Vagina (tissue), 2 donors: Measurements from ENCODE around the gene GPN1. TPM values are rescaled to one million over a fixed set of nuclear protein-coding genes. Genes with fewer than 3 reads are reported as not detected.

Experiments used
- DNase-seq, 2 donors: peaks; one replicate each; pipeline ENCODE4 v3.0.0-alpha.2; 2017; ENCODE audit errors: extremely low spot score in 2 of 2
- H3K27ac ChIP-seq: fragments of 200-600 bp; sonication (generic); one replicate; pipeline ENCODE4 v1.5.1; 2019
- H3K27me3 ChIP-seq: fragments of 200-600 bp; sonication (generic); one replicate; pipeline ENCODE4 v1.5.1; 2019
- H3K36me3 ChIP-seq, 2 donors: fragments of 200-600 bp; sonication (generic); one replicate each; pipeline ENCODE4 v1.5.1; 2017 to 2019
- H3K4me1 ChIP-seq: fragments of 200-600 bp; sonication (generic); one replicate; pipeline ENCODE4 v1.5.1; 2019
- H3K4me3 ChIP-seq, 2 donors: fragments of 200-600 bp; sonication (generic); 1 replicate in 1 of 2; 2 replicates in 1 of 2; pipeline ENCODE4 v1.5.1; 2016 to 2019
- H3K9me3 ChIP-seq: fragments of 200-600 bp; sonication (generic); one replicate; pipeline ENCODE4 v1.5.1; 2019
- POLR2A ChIP-seq, 2 donors: fragments of 450-650 bp; IDR thresholded peaks; one replicate each; pipeline ENCODE4 v1.6.1; 2017; ENCODE audit warnings: antibody characterized with exemption in 2 of 2, mild to moderate bottlenecking in 2 of 2, moderate library complexity in 2 of 2
- POLR2AphosphoS5 ChIP-seq, 2 donors: sonication (generic); formaldehyde crosslinking; IDR thresholded peaks; one replicate each; pipeline ENCODE4 v1.9.0; 2017; ENCODE audit warnings: antibody characterized with exemption in 2 of 2, mild to moderate bottlenecking in 2 of 2, low read depth in 1 of 2; ENCODE audit not compliant: insufficient read depth in 1 of 2
- intact Hi-C: fragments of 100-400 bp; cut with DNase I; formaldehyde crosslinking; loops from one replicate; pipeline ENCODE4 v1.15.1; 2023
- total RNA-seq: library from RNA; depleted of rRNA; stranded (reverse); fragments of >200 nt; gene quantifications from one replicate; pipeline ENCODE4 v1.2.3, GENCODE V29; 2016
- TF ChIP-seq, protein P1 (sequence below), 3 experiments: fragments of 450-650 bp in 2 of 3; fragments of 200-600 bp in 1 of 3; sonication (generic) in 1 of 3; IDR thresholded peaks; one replicate each; pipeline ENCODE4 v1.5.1; 2017 to 2019; ENCODE audit warnings: antibody characterized with exemption in 3 of 3, mild to moderate bottlenecking in 2 of 3, moderate library complexity in 2 of 3

Gene GPN1
- total RNA-seq, 1 donor from 2014 or later: 30.0 TPM

DNA sequence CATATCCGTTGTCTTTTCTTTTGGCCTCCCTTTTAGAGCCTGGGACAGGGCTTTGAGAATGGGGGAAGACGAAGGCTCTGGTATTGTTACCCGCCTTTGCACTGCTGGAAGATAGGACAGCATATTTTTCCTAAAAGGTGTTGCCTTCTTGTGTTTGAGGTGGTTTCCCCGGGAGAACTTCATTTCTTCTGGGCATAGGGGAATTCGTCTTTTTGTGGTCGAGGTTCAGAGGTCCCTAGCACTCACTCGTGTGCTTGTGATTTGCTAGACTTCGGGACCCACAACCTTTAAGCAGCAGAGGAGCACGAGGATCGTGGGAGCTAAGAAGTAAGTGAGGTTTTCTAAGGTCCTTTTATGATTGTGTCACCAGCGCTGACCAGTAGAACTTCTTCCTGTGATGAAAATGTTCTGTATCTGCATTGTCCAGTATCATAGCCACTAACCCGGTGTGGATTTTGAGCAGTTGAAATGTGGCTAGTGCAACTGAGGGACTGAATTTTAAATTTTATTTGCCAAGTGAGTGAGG, 45.4 kb upstream of the GPN1 start:
- TF ChIP-seq POLR2A (IDR thresholded peaks at IDR 0.05): no peak
- TF ChIP-seq POLR2AphosphoS5 (IDR thresholded peaks at IDR 0.05; ENCODE audit: insufficient read depth in 1 of 2, low read depth in 1 of 2): no peak
- TF ChIP-seq, protein P1, sequence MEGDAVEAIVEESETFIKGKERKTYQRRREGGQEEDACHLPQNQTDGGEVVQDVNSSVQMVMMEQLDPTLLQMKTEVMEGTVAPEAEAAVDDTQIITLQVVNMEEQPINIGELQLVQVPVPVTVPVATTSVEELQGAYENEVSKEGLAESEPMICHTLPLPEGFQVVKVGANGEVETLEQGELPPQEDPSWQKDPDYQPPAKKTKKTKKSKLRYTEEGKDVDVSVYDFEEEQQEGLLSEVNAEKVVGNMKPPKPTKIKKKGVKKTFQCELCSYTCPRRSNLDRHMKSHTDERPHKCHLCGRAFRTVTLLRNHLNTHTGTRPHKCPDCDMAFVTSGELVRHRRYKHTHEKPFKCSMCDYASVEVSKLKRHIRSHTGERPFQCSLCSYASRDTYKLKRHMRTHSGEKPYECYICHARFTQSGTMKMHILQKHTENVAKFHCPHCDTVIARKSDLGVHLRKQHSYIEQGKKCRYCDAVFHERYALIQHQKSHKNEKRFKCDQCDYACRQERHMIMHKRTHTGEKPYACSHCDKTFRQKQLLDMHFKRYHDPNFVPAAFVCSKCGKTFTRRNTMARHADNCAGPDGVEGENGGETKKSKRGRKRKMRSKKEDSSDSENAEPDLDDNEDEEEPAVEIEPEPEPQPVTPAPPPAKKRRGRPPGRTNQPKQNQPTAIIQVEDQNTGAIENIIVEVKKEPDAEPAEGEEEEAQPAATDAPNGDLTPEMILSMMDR (IDR thresholded peaks at IDR 0.05): no peak
- DNase-seq: peak in 1 of 2 donors; percentile 58
- intact Hi-C loops: no loop called here
- peak overlapping the region; percentile 52 to 69 for H3K4me3 ChIP-seq
- no peaks in the 10 kb centered on the region for H3K9me3 ChIP-seq
- H3K27me3 ChIP-seq: no peaks in the 10 kb centered on the region
- H3K27ac ChIP-seq: peak overlapping the region; percentile 62
- H3K36me3 ChIP-seq: no peaks in the 10 kb centered on the region
- H3K4me1 ChIP-seq: peaks cover 26% of the 10 kb centered on the region

DNA sequence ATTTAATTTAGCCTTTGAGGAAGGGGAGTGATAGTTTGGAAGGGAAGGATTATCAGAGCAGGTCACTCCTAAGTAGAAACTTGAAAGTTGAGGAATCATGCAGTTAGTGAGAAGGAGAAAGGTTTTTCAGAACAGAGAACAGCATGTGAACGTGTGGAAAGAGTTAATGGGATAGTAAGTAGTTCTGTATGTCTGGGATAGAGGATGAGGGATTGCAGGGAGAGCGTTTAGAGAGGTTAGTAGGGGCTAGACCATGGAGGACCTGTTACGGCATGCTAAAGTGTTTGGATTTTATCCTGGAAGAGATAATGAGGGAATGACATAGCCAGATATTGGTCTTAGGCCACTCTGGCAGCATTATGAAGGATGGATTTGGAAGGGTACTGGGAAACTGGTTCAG, 44.3 kb upstream of the GPN1 start:
- intact Hi-C loops: no loop called here
- no peak overlapping the region for H3K27ac ChIP-seq
- no peaks in the 10 kb centered on the region for H3K36me3 ChIP-seq
- TF ChIP-seq, protein P1 (IDR thresholded peaks at IDR 0.05): no peak
- no peak for TF ChIP-seq POLR2AphosphoS5 (IDR thresholded peaks at IDR 0.05; ENCODE audit: insufficient read depth in 1 of 2, low read depth in 1 of 2)
- no peak for TF ChIP-seq POLR2A (IDR thresholded peaks at IDR 0.05)
- DNase-seq: no peak
- H3K4me1 ChIP-seq: peaks cover 26% of the 10 kb centered on the region
- no peaks in the 10 kb centered on the region for H3K27me3 ChIP-seq
- no peaks in the 10 kb centered on the region for H3K9me3 ChIP-seq
- H3K4me3 ChIP-seq: no peak overlapping the region

DNA sequence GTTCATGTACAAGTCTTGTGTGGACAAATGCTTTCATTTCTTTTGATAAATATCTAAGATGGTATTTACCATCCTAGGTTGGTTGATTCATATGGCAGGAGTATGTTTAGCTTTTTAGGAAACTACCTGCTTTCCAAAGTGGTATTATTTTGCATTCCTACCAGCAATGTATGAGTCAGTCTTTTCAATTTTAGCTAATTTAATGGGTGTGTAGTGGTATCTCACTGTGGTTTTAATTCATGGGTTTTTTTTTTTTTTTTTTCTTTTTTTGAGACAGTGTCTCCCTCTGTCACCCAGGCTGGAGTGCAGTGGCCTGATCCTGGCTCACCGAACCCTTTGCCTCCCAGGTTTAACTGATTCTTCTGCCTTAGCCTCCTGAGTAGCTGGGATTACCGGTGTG, 41.8 kb upstream of the GPN1 start:
- H3K27me3 ChIP-seq: no peaks in the 10 kb centered on the region
- intact Hi-C loops: no loop called here
- no peaks in the 10 kb centered on the region for H3K36me3 ChIP-seq
- H3K9me3 ChIP-seq: peaks cover 13% of the 10 kb centered on the region
- no peak for TF ChIP-seq POLR2A (IDR thresholded peaks at IDR 0.05)
- TF ChIP-seq, protein P1 (IDR thresholded peaks at IDR 0.05): no peak
- TF ChIP-seq POLR2AphosphoS5 (IDR thresholded peaks at IDR 0.05; ENCODE audit: insufficient read depth in 1 of 2, low read depth in 1 of 2): no peak
- no peak overlapping the region for H3K4me3 ChIP-seq
- DNase-seq: no peak
- H3K27ac ChIP-seq: no peak overlapping the region
- peaks cover 26% of the 10 kb centered on the region for H3K4me1 ChIP-seq

DNA sequence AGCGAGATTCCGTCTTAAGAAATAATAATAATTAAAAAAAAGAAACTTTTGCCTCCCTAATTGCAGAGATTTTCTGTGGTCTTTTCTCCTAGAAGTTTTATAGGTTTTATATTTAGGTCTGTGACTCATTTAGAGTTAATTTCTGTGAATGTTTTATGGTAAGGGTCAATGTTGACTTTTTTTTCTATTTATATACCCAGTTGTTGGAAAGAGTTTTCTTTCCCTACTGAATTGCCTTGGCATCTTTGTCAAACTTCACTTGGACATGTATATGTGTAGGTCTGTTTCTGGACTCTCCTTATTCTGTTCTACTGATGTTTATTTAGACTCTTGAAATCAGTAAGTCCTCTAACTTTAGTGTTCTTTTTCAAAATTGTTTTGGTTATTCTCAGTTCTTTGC, 40.5 kb upstream of the GPN1 start:
- Histone ChIP-seq H3K27me3 (no peaks in the 10 kb centered on the region), H3K27ac (no peak overlapping the region), H3K4me1 (peaks cover 25% of the 10 kb centered on the region), H3K9me3 (peaks cover 14% of the 10 kb centered on the region), H3K4me3 (no peak overlapping the region), H3K36me3 (no peaks in the 10 kb centered on the region)
- intact Hi-C loops: no loop called here
- DNase-seq: no peak
- TF ChIP-seq, protein P1 (IDR thresholded peaks at IDR 0.05): no peak
- no peak for TF ChIP-seq POLR2AphosphoS5 (IDR thresholded peaks at IDR 0.05; ENCODE audit: insufficient read depth in 1 of 2, low read depth in 1 of 2)
- TF ChIP-seq POLR2A (IDR thresholded peaks at IDR 0.05): no peak

DNA sequence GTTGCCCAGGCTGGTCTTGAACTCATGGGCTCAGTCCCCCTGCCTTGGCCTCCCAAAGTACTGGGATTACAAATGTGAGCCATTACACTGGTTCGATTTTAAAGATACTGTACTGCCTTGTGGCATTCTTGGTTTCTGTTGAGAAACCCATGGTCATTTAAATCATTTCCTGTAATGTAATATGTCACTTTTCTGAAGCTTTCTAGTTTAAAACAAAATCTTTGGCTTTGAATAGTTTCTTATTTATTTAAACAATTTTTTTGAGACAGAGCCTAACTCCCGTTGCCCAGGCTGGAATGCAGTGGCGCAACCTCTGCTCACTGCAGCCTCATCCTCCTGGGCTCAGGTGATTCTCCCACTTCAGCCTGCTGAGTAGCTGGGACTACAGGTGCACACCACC, 37.1 kb upstream of the GPN1 start:
- H3K9me3 ChIP-seq: peaks cover 19% of the 10 kb centered on the region
- intact Hi-C loops: no loop called here
- H3K36me3 ChIP-seq: no peaks in the 10 kb centered on the region
- TF ChIP-seq, protein P1 (IDR thresholded peaks at IDR 0.05): no peak
- TF ChIP-seq POLR2A (IDR thresholded peaks at IDR 0.05): no peak
- no peak for TF ChIP-seq POLR2AphosphoS5 (IDR thresholded peaks at IDR 0.05; ENCODE audit: insufficient read depth in 1 of 2, low read depth in 1 of 2)
- DNase-seq: no peak
- no peak overlapping the region for H3K4me3 ChIP-seq
- no peak overlapping the region for H3K27ac ChIP-seq
- no peaks in the 10 kb centered on the region for H3K27me3 ChIP-seq
- no peaks in the 10 kb centered on the region for H3K4me1 ChIP-seq
